AG04449 (cell line): Measurements from ENCODE around the gene GATAD1.
A peak's percentile ranks its signal among the peaks of the same experiment; 100 is the strongest.

Source experiments
- CTCF ChIA-PET: fragments of 350-600 bp; formaldehyde crosslinking; extraction: SDS; loops from one replicate; lab custom pipeline; 2021; ENCODE audit warnings: antibody characterized with exemption; lab: Yijun Ruan, JAX
- POLR2A ChIA-PET: fragments of 400-600, 350-600 bp; formaldehyde crosslinking; extraction: SDS; loops from one replicate; lab custom pipeline; 2020; ENCODE audit warnings: antibody characterized with exemption, inconsistent platforms; lab: Yijun Ruan, JAX
- DNase-seq: peaks from one replicate; pipeline ENCODE4 v3.0.0-alpha.2; 2010; ENCODE audit warnings: low read depth, low spot score
- H3K4me3 ChIP-seq: 2 replicates; pipeline ENCODE4 v1.5.1; 2011; ENCODE audit warnings: low read depth, mild to moderate bottlenecking, control low read depth, low read length
- TF ChIP-seq, protein P1 (sequence below): IDR thresholded peaks from one replicate; pipeline ENCODE4 v1.5.1; 2011; ENCODE audit warnings: mild to moderate bottlenecking, moderate library complexity, low read length, control low read depth, inconsistent platforms; ENCODE audit not compliant: insufficient read depth; ENCODE audit errors: missing control alignments

Gene GATAD1, protein sequence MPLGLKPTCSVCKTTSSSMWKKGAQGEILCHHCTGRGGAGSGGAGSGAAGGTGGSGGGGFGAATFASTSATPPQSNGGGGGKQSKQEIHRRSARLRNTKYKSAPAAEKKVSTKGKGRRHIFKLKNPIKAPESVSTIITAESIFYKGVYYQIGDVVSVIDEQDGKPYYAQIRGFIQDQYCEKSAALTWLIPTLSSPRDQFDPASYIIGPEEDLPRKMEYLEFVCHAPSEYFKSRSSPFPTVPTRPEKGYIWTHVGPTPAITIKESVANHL

DNA sequence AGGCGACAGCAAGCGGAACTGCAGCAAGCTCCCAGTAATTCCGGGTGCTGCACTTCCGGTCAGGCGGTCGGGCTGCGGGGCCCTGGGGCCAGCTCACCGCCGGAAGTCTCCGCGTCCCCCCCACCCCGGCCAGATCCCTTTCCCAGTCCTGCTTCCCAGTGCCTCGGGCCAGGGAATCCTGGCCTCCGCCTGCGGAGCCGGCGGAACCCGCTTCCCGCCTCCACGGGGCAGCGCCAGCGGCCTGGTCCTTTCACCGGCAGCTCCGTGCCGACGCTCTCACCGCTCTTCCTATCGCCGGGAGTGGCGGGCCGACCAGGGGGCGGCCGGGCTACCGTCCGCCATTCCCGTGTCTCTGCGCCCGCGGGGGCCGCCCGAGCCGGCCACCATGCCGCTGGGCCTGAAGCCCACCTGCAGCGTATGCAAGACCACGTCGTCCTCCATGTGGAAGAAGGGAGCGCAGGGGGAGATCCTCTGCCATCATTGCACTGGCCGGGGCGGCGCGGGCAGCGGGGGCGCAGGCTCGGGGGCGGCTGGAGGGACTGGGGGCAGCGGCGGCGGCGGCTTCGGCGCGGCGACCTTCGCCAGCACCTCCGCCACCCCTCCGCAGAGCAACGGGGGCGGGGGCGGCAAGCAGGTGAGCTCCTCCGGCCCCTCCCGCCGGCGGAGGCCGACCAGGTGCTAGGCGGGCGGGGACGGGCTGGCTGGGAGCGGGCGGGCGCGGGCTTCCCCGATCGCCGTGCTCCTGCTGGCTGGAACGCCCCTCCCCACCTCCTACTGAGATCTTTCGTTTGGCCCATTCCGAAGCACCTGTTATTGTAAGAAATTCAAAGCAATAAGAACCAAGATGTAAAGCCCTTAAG is at the start of gene GATAD1:
Gene GATAD1, plus strand, starts transcription at position 138 of the 860 bp plus-strand sequence. Its CDS starts 248 bp downstream, at position 386.
- no peak for DNase-seq
- POLR2A ChIA-PET, result interaction anchor here (0.7 to 1.3 kb wide), 5 partner anchors 13 to 1382 kb away, joined by 3 to 7 read pairs (median 4); partner anchors contain the start of genes ANKIB1, CYP51A1 and KRIT1
- CTCF ChIA-PET, result interaction anchor here (0.5 to 6.4 kb wide), 47 partner anchors 10 to 1401 kb away, joined by 3 to 121 read pairs (median 4); partner anchors contain the start of genes AKAP9, ANKIB1, CYP51A1 and KRIT1
- TF ChIP-seq, protein P1, sequence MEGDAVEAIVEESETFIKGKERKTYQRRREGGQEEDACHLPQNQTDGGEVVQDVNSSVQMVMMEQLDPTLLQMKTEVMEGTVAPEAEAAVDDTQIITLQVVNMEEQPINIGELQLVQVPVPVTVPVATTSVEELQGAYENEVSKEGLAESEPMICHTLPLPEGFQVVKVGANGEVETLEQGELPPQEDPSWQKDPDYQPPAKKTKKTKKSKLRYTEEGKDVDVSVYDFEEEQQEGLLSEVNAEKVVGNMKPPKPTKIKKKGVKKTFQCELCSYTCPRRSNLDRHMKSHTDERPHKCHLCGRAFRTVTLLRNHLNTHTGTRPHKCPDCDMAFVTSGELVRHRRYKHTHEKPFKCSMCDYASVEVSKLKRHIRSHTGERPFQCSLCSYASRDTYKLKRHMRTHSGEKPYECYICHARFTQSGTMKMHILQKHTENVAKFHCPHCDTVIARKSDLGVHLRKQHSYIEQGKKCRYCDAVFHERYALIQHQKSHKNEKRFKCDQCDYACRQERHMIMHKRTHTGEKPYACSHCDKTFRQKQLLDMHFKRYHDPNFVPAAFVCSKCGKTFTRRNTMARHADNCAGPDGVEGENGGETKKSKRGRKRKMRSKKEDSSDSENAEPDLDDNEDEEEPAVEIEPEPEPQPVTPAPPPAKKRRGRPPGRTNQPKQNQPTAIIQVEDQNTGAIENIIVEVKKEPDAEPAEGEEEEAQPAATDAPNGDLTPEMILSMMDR, result peak; percentile 86
- peak within 1 kb of the TSS; percentile 91 for H3K4me3 ChIP-seq

DNA sequence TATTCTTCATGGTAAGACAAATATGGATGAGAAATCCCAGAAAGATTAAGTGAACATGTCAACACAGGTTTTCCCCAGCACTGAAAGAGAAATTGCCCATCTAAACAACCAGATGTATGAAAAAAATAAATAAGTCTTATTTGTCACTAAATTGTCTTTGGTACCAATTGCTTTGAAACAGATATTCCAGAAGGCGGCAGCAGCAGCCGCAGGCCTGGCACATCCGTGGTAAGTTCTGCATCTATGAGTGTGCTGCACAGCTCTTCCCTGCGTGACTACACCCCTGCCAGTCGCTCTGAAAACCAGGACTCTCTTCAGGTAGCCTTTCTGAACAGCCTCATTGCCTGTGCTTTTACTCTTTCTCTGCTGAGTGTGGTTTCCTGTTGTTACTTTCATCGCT is 49.7 kb upstream of the GATAD1 start:
- DNase-seq, result no peak
- TF ChIP-seq, protein P1, result no peak
- CTCF ChIA-PET, result no interaction called here
- no peak overlapping the region for H3K4me3 ChIP-seq
- POLR2A ChIA-PET, result no interaction called here

DNA sequence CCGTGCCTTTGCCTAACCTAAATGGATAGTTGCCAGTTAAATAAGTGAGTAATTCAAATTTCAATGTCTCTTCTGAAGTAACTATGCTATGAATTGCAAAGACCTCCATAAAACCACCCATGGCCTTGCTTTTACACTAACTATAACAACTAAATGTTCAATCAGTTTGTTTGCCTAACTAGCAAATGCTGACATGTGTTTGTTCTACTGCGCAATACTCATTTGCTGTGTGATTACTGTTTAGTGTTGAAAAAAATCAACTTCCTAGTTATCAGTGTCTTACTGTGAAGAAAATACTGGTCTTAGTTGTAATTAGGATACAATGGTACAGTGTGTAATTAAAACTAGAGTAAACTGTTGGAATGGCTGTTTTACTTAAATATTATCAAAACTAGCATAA is 47.3 kb upstream of the GATAD1 start:
- TF ChIP-seq, protein P1, result no peak
- ChIA-PET POLR2A (no interaction called here), CTCF (no interaction called here)
- DNase-seq, result no peak
- H3K4me3 ChIP-seq, result no peak overlapping the region

DNA sequence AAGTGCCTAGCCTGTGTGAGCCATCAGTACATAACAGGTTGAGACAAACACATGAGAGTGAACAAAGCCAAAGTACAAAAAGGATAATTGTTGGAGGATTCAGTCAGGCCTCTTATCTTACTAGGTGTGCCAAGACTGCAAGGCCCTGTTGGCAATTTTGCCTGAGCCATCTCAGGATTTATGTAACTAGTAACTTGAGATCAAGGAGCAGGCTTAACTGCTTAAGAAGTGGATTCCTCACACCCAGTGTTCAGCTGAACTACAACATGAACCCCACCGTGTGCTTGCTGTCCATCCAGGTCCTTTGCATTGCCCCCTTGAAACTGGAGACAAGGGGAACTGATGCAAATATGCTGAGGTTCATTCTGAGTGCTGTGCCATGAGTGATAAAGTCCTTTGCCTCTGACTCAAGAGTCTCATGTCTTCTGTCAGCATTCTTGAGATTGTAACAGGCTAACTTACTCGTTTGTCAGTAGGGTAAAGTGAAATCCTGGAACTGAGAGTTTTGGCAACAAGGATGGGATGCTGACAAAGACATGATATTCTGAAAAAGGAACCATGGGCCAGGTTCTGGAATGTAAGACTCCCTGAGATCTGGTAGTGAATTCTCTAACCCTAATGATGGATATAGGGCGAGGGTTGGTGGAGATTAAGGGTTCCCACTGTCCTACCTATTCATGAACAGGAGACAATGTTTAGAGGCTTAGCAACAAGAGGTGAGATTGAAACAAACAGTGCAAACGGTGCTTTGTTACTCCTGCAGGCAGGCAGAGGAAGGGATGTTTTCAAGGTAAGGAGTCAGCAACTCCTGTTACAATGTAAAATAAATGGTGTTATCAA is 44.1 kb upstream of the GATAD1 start:
- DNase-seq, result peak; percentile 52
- no peak overlapping the region for H3K4me3 ChIP-seq
- TF ChIP-seq, protein P1, result no peak
- ChIA-PET CTCF (no interaction called here), POLR2A (no interaction called here)

DNA sequence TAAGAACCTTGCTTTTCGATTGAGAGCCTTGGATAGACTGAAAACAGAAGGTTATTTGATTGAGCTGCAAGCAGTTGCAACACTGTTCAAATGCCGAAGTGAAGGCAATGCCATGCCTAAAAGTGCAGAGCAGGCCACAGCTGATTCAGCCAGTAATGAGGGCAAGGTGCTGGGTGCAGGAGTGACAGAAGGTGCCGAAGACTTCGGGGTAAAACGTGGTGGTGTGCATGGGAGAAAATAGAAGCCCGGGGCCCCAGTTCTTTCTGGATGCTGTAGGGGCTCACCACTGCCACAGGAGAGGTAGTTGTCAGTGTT is 43.6 kb upstream of the GATAD1 start:
- ChIA-PET POLR2A (no interaction called here), CTCF (interaction anchor here (1.6 to 1.7 kb wide), 2 partner anchors 20 to 43 kb away, joined by 6 to 11 read pairs; partner anchors contain the start of gene GATAD1)
- DNase-seq, result no peak
- no peak overlapping the region for H3K4me3 ChIP-seq
- TF ChIP-seq, protein P1, result no peak
